Pulmonary artery endothelial cell (primary cell): ENCODE measurements around the gene SBNO1. TPM values are rescaled to one million over a fixed set of nuclear protein-coding genes. Genes with fewer than 3 reads are reported as not detected.
"Not testable (repeated sequence)": the region's sequence is repeated elsewhere in the genome, so short reads cannot be mapped to it uniquely, and the experiment has no call there.

Experiments
- DNase-seq: peaks from one replicate; pipeline ENCODE4 v3.0.0-alpha.2; 2011; ENCODE audit warnings: low read depth, low spot score
- total RNA-seq: library from RNA; depleted of rRNA; stranded (reverse); fragments of >200 nt; gene quantifications from 2 replicates; pipeline ENCODE4 v1.2.3, GENCODE V29; 2014

The SBNO1 gene
- total RNA-seq, 1 donor from 2014 or later, result 25.1 TPM

DNA sequence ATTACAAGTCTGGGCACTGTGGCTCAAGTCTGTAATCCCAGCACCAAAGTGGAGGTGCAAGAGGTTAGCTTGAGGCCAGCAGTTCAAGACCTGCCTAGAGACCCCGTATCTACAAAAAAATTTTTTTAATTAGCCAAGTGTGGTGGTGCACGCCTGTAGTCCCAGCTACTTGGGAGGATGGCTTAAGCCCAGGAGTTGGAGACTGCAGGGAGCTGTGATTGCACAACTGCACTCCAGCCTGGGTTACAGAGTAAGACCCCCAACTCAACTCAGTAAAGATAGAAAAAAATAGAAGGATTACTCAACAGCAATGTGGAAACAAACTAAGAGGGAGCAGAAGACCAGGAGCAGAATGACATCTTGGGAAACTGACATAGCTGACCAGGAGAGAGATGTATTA lies 13.3 kb downstream of the SBNO1 start:
- DNase-seq, result no peak

DNA sequence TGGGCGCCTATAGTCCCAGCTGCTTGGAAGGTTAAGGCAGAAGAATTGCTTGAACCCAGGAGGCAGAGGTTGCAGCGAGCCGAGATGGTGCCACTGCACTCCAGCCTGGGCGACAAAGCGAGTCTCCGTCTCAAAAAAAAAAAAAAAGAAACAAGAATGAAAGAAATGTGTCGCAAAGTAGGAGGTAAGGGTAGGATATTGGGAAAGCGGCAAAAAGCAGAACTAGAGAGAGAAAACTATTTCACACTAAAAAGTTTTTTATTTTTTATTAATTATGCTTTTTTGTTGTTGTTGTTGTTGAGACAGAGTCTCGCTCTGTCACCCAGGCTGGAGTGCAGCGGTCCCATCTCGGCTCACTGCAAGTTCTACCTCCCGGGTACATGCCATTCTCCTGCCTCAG lies 17.7 kb downstream of the SBNO1 start:
- no peak for DNase-seq

DNA sequence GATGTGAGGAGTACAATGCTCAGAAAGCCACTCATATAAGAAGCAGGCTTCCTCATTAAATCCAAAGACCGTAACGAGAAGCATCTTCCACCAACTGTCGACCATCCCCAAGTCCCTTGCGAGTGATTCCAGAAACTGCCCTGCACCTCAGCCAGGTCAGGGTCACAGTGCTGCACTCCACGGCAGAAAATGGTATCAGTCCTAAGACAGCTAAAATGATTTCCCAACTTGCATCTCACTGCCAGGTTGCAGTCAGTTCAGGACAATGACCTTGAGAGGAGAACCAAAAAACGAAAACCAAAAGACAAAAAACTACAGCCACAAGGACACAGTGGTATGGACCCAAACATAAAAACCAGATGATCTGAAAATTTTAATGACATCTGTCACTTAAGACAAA lies 20.6 kb downstream of the SBNO1 start:
- DNase-seq, result no peak

DNA sequence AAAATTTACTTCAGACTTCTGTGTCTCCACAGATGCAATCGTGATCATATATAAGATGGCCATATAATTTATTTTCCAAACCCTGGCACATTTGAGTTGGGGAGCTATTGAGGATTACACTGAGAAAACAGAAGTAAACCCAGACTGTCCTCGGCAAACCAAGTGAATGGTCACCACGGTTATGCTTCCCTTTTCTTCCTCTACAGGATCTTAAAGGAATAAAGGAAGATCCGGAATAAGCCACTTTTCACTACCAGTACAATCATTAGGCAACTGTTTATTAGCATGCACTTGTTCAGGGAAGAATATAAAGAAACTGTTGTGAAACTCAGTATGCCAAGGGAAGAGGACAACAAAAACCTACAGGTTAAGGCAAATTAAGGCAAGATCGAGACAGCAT lies 27.6 kb downstream of the SBNO1 start:
- no peak for DNase-seq

DNA sequence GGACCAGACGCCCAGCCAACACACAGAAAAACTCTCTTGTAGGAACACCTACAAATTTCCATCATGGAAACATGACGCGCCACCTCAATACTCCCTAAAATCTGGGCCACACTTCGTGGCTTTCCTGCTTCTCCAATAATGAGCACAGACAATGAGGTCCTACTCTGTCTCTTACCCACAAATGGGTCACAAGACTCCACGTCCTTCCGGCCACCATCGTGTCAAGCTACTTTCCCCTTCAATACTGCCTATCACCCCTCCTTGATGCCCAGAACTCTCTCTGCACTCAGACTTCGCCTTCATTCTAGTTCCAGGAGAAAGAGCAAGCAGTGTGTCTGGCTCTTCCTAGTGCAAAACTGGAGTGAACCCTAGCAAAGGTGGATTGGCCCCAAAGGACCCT lies 28.1 kb downstream of the SBNO1 start:
- no peak for DNase-seq

DNA sequence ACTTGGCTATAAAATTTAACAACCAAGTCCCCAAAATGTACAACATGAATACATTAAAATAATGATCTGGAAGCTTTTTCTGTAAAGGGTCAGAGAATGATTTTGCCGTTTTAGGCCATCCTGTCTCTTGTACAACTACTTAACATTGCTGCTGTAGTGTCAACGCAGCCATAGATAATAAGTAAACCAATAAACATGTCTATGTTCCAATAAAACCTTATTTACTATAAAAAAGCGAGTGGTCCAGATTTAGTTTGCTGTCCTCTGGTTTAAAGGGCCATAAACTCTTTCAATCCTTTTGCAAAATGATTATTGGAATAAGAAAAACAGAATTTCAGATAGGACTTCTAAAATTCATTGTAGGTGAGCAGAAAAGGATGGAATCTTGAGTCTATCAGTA lies 29.2 kb downstream of the SBNO1 start:
- no peak for DNase-seq

DNA sequence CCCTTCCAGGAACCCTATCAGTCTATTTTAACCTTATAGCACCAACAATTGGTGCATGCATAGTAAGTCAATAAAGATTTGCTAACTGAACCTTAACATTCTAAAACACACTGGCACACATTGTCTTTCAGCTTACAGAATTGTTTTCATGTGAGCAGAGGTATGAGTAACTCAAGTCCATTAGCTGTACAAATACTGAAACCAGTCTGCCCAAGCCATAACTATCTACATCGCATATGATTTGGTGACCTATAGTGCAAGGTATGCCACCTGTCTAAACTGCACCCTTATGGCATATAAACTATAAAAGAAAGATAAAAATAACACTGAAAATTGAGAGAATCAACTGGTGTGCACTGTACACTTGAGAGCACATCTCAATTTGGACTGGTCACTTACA lies 34.8 kb downstream of the SBNO1 start:
- no peak for DNase-seq

DNA sequence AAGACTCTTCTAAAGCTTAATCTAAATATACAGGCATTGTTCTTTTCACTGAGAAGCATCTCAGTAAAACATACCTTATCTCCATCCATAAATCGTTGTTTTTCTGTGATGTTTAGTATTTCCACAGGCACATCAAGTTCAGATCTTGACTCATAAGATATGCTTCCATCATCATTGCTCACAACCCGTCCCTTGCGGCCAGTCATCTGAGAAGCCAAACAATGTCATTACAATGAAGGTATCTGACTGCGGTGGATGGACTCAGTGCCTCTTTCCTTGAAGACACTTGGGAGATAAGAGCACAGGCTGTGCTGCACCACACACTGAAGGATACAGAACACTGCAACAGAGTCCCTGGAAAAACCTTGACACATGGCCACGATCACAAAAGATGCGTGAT lies 44.8 kb downstream of the SBNO1 start:
- DNase-seq, result no peak

DNA sequence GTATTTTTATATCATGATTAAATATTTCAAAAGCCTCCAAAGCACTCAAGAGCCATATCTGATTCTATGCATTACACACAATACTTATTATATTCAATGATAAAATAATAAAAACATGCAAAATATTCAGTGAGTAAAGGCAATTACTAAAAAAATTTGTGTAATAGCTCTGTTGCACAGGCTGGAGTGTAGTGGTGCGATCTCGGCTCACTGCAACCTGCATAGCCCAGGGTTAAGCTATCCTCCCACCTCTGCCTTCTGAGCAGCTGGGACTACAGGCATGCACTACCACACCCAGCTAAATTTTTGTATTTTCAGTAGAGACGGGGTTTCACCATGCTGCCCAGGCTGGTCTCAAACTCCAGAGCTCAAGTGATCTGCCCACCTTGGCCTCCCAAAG lies 45.4 kb downstream of the SBNO1 start:
- no peak for DNase-seq

DNA sequence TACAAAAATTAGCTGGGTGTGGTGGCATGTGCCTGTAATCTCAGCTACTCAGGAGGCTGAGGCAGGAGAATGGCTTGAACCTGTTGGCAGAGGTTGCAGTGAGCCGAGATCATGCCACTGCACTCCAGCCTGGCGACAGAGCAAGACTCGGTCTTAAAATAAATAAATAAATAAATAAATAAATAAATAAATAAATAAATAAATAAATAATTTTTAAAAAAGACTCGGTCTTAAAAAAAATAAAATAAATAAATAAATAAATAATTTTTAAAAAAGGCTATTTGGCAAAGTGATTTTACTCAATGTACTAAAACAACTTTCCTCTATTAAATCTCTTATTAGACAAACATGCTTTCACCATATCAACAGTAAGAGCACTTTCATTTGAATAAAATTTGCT lies 51.6 kb downstream of the SBNO1 start:
- not testable (repeated sequence) for DNase-seq

DNA sequence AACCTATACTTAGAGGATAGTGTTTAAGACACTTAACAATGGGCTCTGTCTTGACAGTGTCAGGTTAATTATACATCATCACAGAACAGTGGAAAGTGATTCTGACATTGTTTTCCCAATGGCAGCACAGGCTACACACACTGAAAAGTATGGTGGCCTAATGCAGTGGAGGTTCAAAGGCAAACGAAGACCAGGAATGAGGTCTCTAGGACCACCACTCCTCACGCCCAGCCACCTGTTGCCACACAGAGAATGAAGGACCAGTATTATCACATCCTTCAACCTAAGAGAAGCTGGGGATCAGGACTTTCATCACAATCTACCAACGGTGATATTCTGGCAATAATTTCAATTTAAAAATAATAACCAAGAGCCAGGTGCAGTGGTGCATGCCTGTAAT lies 58.4 kb downstream of the SBNO1 start:
- no peak for DNase-seq

DNA sequence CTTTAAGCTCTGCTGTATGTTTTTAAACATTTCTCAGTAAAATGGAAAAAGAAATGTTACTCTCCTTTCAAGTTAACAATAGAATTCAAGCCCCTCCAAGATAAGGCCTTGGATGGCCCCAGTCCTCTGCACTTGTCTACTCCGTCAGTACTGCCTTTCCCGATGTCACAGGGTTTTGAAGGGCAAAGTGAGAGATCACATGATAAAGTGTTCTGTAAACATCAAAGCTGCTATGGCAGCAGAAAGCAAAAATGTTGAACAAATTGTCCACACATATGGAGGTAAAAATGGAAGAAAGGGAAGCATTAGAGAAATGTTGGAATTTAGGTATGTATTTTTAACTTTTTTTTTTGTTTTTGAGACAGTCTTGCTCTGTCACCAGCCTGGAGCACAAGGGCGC lies 59.5 kb downstream of the SBNO1 start:
- DNase-seq, result no peak

DNA sequence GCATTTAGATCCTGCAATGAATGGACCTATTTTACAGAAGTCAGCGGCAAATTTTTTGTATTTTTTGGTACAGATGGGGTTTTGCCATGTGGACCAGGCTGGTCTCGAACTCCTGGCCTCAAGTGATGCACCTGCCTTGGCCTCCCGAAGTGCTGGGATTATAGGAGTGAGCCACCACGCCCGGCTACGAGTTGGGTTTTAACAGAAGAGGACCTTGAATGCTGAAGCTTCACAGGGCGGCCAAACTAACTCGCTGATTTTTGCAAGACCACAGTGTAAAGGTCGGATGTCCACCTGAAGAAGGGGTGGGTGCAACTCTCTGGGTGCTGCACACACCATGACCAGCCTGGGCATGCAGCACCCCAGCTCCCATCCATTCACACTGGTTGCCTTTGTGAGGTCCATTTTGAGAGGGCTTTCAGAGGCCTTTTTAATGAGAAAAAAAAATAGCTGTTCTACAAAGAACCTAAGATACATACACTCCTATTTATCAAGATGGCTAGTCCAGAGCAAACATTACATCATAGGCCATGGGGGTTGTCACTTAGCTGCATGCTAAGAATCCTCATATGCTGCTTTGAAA lies 71.4 kb downstream of the SBNO1 start:
- DNase-seq, result no peak

DNA sequence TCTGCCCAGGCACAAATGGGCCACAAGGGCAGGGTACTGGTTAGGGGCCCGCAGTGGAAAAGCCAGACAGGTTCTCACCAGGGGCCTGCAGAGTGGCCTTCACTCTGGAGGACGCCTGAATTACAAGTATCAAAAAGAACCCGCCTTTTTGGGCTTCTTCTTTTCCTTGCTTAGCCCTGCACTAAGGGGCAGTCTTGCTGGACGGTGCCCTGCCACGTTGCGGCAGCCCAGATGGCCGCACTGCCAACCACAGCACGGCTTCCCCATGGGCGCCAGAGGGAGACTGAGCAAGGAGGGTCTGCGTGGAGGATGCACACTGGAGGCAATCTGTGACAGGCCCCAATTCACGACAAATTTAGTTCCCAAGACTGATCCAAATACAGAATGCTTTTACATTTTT lies 74.7 kb downstream of the SBNO1 start:
- DNase-seq, result no peak

DNA sequence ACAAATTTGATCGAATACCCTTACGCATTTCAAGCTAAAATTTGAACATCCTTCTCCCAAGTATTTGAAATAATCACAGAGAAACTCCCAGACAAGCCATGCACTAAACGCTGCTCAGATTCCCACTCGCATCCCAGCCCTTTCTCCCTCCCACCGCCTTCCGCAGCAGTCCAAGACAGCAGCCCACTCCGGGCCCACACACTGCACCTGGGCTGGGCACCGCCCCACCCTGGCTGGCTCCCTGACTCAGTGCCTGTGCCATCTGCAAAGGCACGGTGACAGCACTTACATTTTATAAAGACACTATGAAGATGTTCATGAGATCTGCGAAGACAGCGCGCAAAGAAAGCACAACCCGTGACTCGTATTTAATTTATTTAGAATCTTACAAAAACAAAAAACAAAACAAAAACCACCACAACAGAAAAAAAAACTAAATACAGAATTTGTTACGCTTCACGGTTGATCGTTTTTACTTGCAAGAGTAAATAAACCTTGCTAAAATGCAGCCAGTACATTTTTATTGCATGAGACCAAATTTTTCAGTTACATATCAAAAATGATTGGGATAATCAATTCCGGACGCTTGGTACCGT lies 75.8 kb downstream of the SBNO1 start:
- DNase-seq, result no peak

DNA sequence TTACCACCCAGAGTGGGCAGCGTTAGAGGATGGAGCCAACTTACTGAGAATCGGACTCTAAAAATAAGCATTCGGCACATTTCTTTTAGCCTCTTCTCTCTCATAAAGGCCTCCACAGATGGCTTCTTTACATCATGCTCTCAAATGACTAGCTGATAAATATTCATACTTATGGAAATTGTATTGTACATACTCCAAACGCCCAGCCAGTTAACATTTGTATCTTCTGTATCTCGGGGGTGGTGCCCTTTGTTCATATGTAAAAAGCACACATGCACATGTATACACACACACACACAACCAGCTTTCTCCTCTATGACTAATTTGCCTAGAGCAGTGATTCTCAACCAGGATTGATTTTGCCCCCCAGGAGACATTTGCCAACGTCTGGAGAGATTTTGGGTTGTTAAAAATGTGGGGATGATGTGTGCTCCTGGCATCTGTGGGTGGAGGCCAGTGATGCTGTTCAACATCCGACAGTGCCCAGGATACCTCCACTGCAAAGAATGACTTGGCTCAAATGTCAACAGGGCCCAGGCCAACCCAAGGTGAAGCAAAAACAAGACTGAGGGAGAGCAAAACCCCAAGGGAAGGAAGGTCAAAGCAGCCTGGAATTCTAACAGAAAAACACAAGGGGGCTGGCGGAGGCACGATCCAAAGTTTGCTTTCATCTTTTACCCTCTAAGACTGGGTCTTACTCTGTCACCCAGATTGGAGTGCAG lies 77.8 kb downstream of the SBNO1 start:
- DNase-seq, result no peak

DNA sequence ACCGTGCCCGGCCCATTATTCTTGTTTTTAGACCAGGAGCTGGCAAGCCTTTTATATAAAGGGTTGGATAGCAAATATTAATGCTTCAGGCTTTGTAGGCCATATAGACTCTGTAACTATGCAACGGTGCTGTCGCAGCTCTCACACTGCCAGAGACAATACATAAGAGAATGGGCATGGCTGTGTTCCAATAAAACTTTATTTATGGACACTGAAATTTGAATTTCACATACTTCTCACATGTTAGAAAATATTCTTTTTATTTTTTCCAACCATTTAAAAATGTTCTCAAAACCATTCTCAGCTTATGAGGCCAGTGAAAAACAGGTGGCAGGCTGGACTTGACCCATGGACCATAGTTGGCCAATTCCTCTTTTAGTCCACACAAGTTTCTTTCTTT lies 80.0 kb downstream of the SBNO1 start:
- DNase-seq, result no peak

DNA sequence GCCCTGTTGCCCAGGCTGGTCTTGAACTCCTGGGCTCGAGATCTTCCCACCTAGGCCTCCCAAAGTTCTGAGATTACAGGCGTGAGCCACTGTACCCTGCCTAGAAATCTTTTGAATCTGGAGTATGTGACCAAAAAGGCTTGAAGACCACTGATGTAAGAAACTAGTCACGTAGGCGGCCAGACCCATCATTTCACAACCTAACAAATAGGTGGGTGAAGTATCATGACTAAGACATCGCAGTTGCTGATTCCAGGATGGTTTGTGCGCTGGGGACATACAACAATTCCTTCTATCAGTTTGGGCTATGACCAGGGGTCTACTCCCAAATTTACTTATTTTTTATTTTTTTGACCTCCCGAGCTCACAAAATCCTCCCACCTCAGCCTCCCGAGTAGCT lies 81.2 kb downstream of the SBNO1 start:
- DNase-seq, result no peak

DNA sequence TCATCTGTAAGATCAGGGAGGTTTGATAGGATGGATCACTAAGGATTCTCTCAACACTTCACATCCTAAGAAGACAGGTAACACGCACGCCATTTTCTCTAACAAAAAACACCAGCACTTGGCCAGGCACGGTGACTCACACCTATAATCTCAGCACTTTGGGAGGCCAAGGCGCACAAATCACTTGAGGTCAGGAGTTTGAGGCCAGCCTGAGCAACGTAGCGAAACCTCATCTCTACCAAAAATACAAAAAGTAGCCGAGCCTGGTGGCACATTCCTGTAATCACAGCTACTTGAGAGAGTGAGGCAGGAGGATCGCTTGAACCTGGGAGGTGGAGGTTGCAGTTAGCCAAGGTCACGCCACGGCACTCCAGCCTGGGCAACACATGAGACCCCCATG lies 82.5 kb downstream of the SBNO1 start:
- no peak for DNase-seq

DNA sequence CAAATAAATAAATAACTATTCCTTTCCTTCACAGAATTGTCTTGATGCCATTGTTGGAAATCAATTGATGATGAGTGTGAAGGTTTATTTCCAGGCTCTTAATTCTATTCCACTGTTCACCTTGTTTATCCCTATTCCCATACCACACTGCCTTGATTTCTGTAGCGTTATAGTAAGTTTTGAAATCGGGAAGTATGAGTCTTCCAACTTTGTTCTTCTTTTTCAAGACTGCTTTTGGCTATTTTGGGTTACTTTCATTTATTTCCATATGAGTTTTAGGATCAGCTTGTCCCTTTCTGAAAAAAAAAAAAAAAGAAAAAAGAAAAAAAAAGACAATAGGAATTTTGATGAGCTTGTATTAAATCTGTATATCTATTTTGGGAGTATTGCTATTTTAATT lies 83.7 kb downstream of the SBNO1 start:
- no peak for DNase-seq

DNA sequence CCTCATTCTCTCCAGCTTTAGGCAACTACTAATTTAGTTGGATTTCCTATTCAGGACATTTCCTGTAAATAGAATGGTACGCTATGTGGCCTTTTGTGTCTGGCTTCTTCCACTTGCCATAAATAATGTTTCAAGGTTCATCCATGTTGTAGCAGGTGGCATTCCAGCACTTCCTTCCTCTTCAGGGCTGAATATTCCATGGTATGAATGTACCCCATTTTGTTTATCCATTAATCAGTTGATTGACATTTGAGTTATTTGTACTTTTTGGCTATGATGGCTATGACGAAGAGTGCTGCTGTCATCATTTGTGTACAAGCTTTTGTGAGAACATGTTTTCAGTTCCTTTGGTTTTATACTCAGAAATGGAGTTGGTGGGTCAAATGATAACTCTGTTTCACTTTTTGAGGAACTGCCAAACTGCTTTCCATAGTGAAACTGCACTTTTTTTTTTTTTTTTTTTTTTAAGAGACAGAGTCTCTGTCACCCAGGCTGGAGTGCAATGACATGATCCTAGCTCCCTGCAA lies 86.5 kb downstream of the SBNO1 start:
- DNase-seq, result peak; percentile 39

DNA sequence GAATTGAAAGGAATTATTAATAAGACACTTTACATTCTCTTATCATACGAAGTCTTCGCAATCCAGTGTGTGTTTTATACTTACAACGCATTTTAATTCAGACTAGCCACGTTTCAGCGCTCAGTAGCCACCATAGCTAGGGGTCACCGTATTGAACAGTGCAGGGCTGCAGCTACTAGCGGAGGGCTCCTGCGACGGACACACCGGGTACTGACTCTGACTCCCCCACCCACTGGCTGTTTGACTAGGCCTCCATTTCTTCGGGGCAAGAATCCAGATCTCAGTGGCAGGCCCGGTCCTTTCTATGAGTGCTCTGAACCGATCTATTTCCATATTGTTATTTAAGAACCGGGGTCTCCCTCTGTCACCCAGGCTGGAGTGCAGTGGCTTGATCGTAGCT lies 91.5 kb downstream of the SBNO1 start:
- DNase-seq, result no peak
